ENCODE data around the gene ANKDD1B.
"Not testable (repeated sequence)": the region's sequence is repeated elsewhere in the genome, so short reads cannot be mapped to it uniquely, and the experiment has no call there.

GRCh38 chr5:75610859-75611310 is 368 bp upstream of the ANKDD1B start:
- TF ChIP-seq CTCF, POLR2AphosphoS5 (IDR thresholded peaks at IDR 0.05): not testable (repeated sequence)

All from esophagus muscularis mucosa (tissue), 3 donors.